ENCODE measurements around the gene RAB34.

- TF ChIP-seq POLR2AphosphoS5 (IDR thresholded peaks at IDR 0.05) (no peak), POLR2A (IDR thresholded peaks at IDR 0.05) (no peak)
- TF ChIP-seq, protein P1, sequence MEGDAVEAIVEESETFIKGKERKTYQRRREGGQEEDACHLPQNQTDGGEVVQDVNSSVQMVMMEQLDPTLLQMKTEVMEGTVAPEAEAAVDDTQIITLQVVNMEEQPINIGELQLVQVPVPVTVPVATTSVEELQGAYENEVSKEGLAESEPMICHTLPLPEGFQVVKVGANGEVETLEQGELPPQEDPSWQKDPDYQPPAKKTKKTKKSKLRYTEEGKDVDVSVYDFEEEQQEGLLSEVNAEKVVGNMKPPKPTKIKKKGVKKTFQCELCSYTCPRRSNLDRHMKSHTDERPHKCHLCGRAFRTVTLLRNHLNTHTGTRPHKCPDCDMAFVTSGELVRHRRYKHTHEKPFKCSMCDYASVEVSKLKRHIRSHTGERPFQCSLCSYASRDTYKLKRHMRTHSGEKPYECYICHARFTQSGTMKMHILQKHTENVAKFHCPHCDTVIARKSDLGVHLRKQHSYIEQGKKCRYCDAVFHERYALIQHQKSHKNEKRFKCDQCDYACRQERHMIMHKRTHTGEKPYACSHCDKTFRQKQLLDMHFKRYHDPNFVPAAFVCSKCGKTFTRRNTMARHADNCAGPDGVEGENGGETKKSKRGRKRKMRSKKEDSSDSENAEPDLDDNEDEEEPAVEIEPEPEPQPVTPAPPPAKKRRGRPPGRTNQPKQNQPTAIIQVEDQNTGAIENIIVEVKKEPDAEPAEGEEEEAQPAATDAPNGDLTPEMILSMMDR (IDR thresholded peaks at IDR 0.05), result no peak
Measured at GRCh38 chr17:28689011-28689410, 28.7 kb downstream of the RAB34 start.

Data from breast epithelium (tissue), 3 donors.